HG03066 (cell line): ENCODE data around the gene C12orf42.
"Not testable (repeated sequence)": the region's sequence is repeated elsewhere in the genome, so short reads cannot be mapped to it uniquely, and the experiment has no call there.

Experiments
- ATAC-seq: cut with Tn5 transposase; IDR thresholded peaks from one replicate; pipeline ENCODE4 v1.9.1; 2021; ENCODE audit warnings: low read depth; ENCODE audit not compliant: unreplicated experiment

Gene C12orf42

GRCh38 chr12:103498990-103499389 is 3.2 kb upstream of the C12orf42 start:
- ATAC-seq = no peak

GRCh38 chr12:103494734-103495468 is 867 bp downstream of the C12orf42 start:
- ATAC-seq = no peak

- no peak for ATAC-seq
Measured at GRCh38 chr12:103494051-103494733, 1.6 kb downstream of the C12orf42 start.

- ATAC-seq = no peak
Measured at GRCh38 chr12:103493199-103493598, 2.6 kb downstream of the C12orf42 start.

- ATAC-seq = no peak
Measured at GRCh38 chr12:103482365-103482764, 13.4 kb downstream of the C12orf42 start.

- no peak for ATAC-seq
Measured at GRCh38 chr12:103475073-103475472, 20.7 kb downstream of the C12orf42 start.

GRCh38 chr12:103470664-103471063 is 25.1 kb downstream of the C12orf42 start:
- ATAC-seq = no peak

GRCh38 chr12:103469719-103470118 is 26.0 kb downstream of the C12orf42 start:
- ATAC-seq = no peak

- no peak for ATAC-seq
Measured at GRCh38 chr12:103468837-103469236, 26.9 kb downstream of the C12orf42 start.

GRCh38 chr12:103462675-103463074 is 33.1 kb downstream of the C12orf42 start:
- ATAC-seq = peak; percentile 98

- ATAC-seq = no peak
Measured at GRCh38 chr12:103457471-103457870, 38.3 kb downstream of the C12orf42 start.

GRCh38 chr12:103456006-103456405 is 39.8 kb downstream of the C12orf42 start:
- no peak for ATAC-seq

GRCh38 chr12:103455020-103455763 is 40.6 kb downstream of the C12orf42 start:
- ATAC-seq = no peak

- no peak for ATAC-seq
Measured at GRCh38 chr12:103444983-103445382, 50.8 kb downstream of the C12orf42 start.

- no peak for ATAC-seq
Measured at GRCh38 chr12:103442822-103443221, 52.9 kb downstream of the C12orf42 start.

- ATAC-seq = no peak
Measured at GRCh38 chr12:103442182-103442555, 53.6 kb downstream of the C12orf42 start.

- peak; percentile 93 for ATAC-seq
Measured at GRCh38 chr12:103441437-103442181, 54.2 kb downstream of the C12orf42 start.

GRCh38 chr12:103434165-103435105 is 61.3 kb downstream of the C12orf42 start:
- ATAC-seq = not testable (repeated sequence)

- ATAC-seq = no peak
Measured at GRCh38 chr12:103431950-103432349, 63.8 kb downstream of the C12orf42 start.

- ATAC-seq = no peak
Measured at GRCh38 chr12:103431387-103431786, 64.4 kb downstream of the C12orf42 start.
